DND-41 (cell line): ENCODE data around the gene HAP1.

ENCODE experiments used
- CTCF ChIP-seq: IDR thresholded peaks from 2 replicates; pipeline ENCODE4 v1.5.1; 2012; ENCODE audit warnings: borderline replicate concordance, low read length, moderate library complexity, mild to moderate bottlenecking; ENCODE audit not compliant: poor library complexity, severe bottlenecking; ENCODE audit errors: extremely low read depth
- EZH2 ChIP-seq: IDR thresholded peaks from 3 replicates; pipeline ENCODE4 v1.6.1; 2012; ENCODE audit warnings: borderline replicate concordance, low read depth, mild to moderate bottlenecking, moderate library complexity, low read length, inconsistent platforms; ENCODE audit not compliant: severe bottlenecking

GRCh38 chr17:41723801-41724475 is 10.5 kb downstream of the HAP1 start:
- no peak for TF ChIP-seq CTCF
- no peak for TF ChIP-seq EZH2
